HG03439 (cell line): ENCODE results near the gene SRGAP1.

Experiments
- ATAC-seq: cut with Tn5 transposase; IDR thresholded peaks from one replicate; pipeline ENCODE4 v1.9.1; 2021; ENCODE audit warnings: mild to moderate bottlenecking, moderate library complexity; ENCODE audit not compliant: unreplicated experiment

SRGAP1 gene

DNA sequence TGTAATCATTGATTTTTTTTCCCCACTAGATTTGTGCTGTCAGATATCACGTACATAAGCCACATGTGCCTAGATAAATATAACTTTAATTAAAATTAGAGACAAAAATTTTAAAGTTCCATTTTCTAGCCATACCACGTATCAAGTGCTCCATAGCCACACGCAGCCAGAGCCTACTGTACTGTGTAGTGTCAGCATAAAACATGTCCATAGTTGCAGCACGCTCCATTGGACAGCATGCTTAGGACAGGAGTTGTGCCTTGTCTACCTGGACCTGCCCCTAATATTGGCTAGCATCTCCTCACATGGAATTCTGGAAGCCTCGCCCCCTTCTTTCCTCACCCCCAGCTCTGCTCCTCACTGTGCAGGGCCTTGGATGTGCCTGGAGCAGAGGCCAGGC is 116.5 kb downstream of the SRGAP1 start:
- no peak for ATAC-seq

DNA sequence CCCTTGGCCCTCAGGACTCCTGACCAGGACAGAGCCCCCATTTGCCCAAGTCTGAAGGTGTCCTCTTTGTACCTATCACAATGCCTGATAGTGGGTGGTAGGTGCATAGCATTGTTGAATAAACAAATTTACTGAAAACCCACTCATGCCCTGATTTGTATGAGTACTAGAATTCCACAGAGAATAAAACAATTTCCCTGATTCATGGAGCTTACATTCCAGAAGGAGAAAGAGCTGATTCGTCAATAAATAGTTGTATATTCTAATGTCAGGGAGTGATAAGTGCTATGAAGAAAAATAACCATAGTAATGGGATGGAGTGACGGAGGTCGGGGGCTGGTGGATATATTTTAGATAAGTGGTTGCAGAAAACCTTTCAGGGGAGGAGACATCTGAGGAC is 117.0 kb downstream of the SRGAP1 start:
- ATAC-seq, result no peak

DNA sequence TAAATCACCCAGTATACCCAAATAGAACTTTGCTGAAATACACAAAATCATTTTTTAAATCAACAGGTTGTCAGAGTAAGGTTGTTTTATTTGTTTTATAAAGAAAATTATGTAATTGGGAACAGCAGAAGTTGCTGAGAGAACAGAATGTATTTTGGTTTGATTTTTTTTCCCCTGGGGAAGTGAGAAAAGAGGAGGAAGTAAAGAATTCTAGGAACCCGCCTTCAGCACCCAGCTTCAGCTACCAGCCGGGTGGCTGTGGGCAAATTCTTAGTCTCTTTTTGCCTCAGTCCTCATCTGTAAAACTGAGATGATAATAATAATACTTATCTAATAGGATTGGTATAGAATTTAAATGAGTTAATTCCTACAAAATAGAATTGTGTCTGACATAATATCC is 119.4 kb downstream of the SRGAP1 start:
- no peak for ATAC-seq

DNA sequence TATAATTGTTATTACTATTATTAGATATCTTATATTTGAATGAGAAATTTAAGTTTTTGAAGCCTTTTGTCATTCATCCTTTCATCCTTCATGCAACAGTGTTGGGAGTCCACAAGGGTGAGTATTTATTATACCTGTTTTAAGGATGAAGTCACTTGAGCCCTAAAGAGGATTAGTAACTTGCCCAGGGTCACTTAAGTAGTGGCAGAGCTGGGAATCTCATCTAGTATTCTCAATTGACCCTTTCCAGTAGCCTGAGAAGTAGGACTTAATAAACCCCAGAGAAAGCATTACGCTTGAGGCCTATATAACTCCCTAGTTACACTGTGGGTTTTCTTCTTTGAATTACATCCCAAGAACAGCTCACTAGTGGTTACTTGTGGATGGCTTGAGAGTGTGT is 119.8 kb downstream of the SRGAP1 start:
- ATAC-seq, result no peak

DNA sequence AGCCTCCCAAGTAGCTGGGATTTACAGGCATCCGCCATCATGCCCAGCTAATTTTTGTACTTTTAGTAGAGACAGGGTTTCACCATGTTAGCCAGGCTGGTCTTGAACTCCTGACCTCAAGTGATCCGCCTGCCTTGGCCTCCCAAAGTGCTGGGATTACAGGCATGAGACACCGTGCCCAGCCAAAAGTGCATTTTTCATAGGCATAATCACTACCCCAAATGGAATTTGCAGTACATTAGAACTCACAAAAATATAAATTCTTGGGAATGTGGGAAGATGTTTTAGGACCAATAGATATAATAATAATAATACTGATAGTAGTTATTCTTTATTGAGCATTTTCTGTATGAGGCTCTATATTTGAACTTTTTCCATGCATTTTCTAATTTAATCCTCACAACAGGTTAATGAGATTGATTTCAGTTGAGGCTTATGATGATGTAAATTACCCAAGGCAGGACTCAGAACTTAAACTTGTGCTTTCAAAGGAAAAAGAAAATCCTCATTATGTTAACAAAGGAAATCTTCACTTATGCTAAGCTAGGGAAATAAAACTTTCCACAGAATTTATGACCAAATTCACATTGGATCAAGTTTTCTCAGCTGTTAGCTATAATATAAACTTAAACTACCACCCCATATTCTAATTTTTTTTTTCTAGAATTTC is 121.6 kb downstream of the SRGAP1 start:
- no peak for ATAC-seq

DNA sequence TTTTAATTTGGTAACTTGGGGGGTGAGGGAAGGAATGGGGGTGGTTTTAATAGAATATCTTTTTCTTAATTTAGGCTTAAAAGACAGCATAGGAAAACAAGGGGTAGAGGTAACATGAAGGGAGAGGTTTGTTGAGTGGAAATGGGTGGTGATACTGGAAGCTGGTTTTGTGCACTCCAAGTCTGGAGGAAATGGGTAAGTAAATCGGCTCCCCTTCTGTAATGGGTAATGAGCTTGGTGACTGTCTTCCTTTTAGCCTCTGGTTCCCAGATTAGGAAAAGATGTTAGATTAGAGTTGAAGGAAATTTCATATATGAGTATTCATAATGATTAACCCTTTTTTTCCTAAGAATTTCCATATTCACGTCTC is 122.1 kb downstream of the SRGAP1 start:
- ATAC-seq, result no peak

DNA sequence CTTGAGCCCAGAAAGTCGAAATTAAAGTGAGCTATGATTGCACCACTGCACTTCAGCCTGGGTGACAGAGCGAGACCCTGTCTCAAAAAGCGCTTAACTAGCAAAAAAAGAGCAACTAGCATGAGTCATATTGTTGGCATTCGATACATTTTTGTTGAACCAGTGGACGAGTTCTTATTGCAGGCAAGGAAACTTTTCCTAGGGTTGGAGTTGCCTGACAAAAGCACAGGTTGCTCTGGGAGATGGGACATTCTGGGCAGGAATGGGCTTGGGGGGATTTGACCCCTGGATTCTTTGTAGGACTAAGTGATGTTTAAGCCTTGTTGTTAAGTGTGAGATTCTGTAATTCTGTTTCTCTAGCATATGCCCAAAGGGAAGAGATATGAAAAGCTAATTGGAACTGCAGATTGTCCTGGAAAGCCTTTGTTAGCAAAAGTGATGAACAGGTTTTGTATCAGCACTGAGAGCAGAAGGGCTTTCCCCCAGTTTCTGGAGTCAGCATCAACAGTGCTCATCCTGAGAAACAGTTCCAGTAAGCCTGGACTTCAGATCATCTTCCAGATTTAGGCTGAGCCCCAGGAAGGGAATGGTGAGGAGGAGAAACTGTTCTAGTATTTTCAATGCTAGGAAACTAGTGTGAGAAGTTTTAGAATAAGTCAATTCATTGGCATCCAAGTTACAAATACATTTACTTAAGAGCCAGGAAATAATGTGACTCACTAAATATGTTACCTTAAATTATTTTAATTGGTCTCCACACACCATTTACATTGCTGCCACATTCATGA is 123.1 kb downstream of the SRGAP1 start:
- no peak for ATAC-seq

DNA sequence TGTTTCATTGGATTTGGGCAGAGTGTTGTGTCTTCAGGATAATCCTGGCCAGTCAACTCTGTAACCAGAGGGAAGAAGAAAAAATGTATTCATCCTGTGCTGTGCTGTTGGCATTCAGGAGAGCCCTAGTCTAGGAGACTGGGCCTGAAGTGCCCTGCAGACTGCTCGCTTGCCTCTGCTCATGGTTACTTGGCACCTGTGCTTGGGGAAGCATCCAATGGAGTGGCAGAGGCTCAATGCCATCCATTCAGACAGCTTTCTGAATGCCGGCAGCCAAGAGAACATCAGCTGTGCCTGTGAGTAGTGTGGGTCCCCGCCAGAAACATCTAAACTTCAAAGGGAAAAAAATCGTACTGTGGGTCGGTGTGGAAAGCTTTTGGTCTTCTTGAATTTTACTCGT is 124.2 kb downstream of the SRGAP1 start:
- ATAC-seq, result no peak

DNA sequence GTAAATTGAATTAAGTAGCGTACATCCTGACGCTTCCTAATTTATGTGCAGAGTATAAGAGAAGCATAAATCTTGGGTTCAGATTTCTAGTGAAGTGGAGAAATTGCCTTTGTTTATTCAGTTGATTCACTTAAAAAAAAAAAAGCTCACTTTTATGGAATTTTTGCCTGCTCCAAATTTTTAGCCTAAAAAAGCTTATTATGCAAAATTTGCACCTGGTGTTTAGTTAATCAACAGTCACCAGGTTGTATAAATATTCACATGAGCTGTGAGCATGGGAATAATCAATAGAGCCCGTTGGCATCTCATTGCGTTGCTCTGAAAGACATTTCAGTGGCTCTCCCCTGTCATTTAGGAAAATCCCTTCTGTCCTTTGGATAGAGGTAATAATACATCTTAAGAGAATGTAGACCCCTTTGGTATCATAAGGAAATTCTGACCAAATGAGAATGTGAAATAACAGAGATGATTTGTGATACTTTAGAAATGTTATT is 132.4 kb downstream of the SRGAP1 start:
- no peak for ATAC-seq

DNA sequence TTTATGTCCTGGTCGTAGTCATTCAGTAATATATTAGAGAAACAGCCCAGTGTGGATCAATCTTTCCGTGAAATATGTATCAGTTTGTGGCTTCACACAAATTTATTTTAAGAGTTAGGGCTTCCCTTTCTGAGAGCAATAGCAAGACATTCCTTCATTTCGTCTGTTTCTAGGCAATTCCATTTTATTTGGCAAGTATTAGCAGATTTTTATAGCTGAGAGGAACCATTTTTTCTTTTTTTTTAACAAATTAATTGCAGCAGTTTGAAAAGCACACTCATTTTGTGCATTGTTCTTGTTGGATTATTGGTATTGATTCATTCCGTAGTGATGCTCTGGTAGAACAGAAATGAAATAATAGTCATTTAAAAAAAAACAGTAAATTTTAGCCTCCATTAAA is 132.9 kb downstream of the SRGAP1 start:
- no peak for ATAC-seq

DNA sequence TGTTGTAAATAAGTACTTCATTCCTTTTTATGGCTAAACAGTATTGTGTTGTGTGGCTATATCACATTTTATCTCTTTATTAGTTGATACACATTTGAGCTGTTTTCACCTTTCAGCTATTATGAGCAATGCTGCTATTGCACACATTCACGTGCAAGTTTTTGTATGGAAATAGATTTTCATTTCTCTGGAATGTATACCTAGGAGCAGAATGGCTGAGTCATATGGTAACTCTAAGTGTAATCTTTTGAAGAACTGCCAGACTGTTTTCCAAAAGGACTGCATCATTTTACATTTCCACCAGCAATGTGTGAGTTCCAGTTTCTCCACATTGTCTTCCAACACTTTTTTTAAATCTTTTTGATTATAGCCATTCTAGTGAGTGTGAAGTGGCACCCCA is 134.0 kb downstream of the SRGAP1 start:
- no peak for ATAC-seq

DNA sequence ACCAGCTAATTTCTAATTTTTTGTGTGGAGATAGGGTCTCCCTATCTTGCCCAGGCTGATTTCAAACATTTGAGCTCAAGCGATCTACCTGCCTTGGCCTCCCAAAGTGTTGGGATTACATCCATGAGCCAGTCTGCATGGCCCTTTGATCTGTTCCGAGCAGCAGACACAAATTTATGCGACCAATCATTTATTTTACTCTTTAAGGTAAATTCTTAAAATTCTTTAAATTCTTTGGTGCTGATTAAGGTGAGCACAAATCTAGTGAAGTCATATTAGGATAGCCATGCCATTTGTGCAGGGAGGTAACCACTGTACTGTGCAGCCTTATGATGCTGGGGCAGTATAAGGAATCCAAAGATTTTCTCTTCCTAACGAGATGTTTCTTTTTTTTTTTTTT is 135.7 kb downstream of the SRGAP1 start:
- ATAC-seq, result no peak

DNA sequence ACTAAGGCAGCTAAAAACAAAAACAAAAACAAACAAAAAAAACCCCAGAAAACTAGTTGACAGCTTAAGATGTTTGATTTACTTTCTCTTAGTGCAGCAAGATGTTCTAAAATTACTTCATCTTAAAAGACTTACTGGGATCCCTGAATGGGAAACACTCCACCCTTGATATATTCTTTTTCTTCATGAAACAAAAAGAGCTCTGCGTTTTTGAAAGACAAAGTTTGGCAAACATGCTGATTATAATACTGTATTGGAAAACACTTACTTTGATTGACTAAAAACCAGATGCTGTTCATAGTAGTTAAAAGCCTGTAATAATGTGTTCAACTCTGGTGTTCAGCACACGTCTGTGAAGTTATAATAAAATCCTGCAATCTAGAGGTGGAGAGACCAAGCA is 136.8 kb downstream of the SRGAP1 start:
- ATAC-seq, result no peak

DNA sequence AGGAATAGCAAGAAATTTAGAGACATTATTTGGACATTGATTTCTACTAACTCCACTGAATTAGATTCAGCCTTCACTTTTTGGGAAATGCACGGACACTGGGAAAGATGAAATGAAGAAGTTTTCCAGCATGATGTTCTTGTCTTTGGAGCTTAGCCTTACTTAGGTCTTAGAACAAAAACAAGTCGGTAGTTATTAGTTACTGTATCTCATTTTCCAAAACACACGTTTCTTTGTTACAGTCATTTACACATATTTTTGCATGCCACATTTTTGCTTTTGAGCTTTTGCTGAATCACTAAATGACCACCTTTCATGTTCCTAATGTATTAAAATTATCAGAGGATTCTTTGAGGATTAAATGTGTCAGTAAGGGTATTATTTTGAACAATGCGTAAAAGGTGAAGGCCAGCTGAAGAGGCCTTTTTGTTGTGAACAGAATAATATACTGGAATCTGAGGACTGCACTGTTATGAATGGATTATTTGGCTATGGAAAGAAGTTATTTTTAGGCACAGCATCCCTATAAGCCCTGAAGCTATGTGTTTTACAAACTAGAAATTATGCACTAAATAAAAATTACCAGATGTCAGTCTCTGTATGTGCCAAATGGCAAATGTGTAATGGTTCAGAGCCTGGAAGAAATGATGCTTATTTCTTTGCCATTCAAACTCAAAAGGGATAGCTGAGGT is 138.2 kb downstream of the SRGAP1 start:
- no peak for ATAC-seq

DNA sequence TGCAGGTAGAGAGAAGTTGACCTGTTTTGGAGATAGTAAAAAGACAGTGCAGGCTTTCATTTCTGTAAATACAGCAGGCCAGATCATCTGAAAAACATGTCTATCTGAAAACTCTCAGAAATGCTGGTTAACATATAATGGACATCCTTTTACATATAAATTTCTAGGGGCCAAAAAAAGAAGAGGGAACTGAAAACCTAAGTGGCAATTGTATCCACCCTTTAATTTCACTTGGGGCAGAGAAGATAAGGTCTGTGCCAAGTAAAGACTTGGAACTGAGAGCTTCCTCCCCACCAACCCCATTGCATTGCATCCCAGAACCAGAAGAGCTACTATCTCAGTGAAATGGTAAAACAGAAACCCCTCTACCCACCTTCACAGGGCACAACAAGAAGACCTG is 141.0 kb downstream of the SRGAP1 start:
- no peak for ATAC-seq

DNA sequence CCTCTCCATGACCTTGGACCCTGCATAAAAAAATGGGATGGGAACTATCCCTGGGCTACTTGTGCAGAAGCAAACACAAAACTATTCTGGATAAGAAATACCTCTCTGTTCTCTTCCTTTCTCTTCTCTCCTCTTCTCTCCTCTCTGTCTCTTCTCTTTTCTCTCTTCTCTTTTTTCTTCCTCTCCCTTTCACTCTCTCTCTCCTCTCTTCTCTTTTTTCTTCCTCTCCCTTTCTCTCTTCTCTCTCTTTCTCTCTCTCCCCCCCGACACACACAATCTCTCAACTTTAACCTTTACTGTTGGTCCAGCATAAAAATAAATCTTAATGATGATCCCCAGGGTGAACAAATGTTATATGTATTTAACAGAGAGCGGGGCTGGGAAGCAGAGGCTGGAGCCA is 141.4 kb downstream of the SRGAP1 start:
- no peak for ATAC-seq

DNA sequence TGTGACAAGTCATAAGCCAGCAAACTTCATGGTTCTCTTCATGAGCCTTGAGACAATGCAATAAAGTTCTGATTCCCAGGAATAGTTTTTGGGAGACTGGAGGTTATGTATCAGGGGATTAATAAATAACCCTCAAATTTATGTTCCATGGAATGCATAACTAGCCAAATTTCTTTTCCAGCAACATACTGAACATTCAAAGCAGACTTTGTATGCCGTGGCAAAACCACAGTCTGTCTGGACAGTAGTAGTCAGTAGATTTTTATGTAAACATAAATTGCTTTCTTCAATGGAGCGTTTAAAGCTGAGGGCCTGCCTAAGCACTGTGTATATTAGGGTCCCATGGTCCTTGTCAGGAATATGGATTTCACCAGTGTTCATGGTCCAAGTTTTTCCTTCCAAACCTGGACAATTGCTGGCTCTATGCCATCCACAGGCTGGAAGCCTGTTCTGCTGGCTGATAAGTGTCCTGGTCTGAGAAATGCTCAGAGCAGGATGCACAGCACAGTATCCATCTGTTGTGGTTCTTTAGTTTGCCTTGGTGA is 144.9 kb downstream of the SRGAP1 start:
- ATAC-seq, result no peak

DNA sequence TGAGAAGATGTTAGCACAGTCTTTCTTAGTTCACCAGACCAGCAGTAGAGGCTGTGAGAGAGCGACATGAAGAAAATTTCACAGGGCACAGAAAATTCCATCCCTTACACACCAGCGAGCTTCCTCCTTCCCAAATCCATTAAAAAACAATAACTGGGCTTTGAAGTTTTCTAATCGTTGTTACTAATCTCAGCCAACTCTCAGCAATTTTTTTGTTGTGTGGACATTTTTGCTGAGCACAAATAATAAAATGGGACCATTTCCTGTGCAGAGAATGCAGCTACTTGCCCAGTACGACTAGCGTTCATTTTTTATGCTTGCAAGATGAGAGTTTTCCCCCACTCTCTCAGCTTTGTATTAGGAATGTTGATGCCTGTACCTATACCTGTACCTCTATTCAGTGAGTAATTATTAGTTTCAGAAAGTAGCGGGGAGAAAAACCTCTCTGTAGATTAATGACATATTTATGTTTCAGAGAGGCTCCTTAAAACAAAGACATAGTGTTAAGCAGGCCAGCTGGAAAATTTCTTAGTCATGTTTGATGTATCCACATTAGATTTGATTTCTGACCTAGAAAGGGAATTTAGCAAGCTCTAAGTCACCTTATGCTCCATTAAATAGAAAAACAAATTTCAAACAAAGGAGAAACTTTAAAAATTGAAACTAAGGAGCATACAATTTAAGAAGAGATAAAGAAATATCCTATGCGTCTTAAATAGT is 146.5 kb downstream of the SRGAP1 start:
- ATAC-seq, result no peak

DNA sequence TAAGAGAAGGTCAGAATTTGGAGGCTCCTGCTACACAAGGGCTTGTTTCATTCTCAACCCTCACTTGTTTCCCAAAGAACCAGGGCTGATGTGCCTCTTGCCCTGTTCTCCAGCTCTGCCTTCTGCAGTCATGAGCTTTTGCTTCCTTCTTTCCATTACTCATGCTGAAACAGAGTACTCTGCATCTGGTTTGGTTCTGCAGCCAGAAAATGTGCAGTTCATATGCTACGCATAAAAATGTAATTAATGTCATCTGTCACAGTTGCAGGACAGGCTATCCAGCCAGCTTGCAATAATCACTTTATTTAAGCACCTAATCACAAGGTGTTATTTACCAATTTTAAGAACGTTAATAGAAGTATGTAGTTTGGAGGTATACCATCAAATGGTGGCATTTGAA is 150.2 kb downstream of the SRGAP1 start:
- ATAC-seq, result no peak

DNA sequence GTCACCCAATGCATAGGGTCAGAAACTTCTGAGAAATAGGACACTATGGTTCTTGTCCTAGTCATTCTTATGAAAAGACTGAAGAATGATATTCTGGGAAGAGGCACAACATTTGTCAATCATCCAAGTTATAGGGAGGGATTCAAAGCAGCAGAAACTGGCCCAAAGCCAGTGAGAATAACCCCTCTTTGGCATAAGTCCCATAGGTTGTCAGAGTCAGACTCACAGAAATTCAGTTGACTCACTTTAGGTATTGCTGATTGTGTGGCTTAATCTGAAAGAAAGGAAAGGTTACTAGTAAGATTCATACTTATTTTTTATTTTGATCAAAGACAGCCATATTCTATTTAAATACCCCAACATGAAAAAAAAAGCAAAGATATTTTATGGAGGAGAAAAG is 151.0 kb downstream of the SRGAP1 start:
- ATAC-seq, result no peak

DNA sequence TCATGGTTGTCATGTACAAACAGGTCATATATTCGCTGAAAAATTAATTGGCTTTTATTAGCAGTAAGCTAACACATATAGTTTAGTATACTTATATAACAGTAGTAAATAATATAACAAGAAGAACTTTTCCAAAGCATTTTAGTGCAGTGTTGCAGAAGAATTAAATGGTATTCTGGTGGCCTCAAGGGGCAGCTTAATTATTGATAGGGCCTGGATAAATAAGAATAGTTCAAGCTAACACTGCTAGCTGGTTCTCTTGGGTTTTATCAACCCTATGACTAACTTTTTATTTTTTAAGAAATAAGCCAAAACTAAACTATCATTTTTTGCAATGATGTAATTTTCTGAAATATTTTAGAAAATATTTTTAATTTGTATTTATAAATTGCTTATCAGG is 152.1 kb downstream of the SRGAP1 start:
- ATAC-seq, result no peak
